IMR-90 (cell line): ENCODE measurements around the gene MALRD1. TPM values are rescaled to one million over a fixed set of nuclear protein-coding genes. Genes with fewer than 3 reads are reported as not detected.

Experiments
- ATAC-seq: fragments of 200-7000 bp; cut with Tn5 transposase; 2 replicates; pipeline ENCODE4 v1.9.1; 2020; ENCODE audit warnings: low read depth, mild to moderate bottlenecking, moderate library complexity
- BruUV-seq: library from RNA; stranded (reverse); fragments of 400-500 nt; replicated peaks from 2 replicates; lab custom pipeline; 2021; lab: Mats Ljungman, UMichigan
- CTCF ChIA-PET: fragments of 300-600 bp; formaldehyde crosslinking; extraction: SDS; loops from one replicate; lab custom pipeline; 2021; ENCODE audit warnings: antibody characterized with exemption; lab: Yijun Ruan, JAX
- POLR2A ChIA-PET: fragments of 300-600 bp; sonication (Branson Sonifier 250); formaldehyde crosslinking; loops from one replicate; lab custom pipeline; 2022; ENCODE audit warnings: antibody characterized with exemption; ENCODE audit not compliant: unreplicated experiment; lab: Charles Lee
- DNase-seq: peaks from one replicate; pipeline ENCODE4 v3.0.0; 2013
- H2AFZ ChIP-seq: replicated peaks from 2 replicates; pipeline ENCODE3; 2013; ENCODE audit warnings: low read length, mild to moderate bottlenecking; ENCODE audit not compliant: poor library complexity
- H2AK5ac ChIP-seq: 2 replicates; pipeline ENCODE4 v1.6.1; 2013; ENCODE audit warnings: low read depth, low read length, inconsistent platforms
- H2AK9ac ChIP-seq: replicated peaks from 2 replicates; pipeline ENCODE3; 2013; ENCODE audit warnings: mild to moderate bottlenecking, low read depth, low read length, moderate library complexity; ENCODE audit not compliant: poor library complexity
- H2BK120ac ChIP-seq: 2 replicates; pipeline ENCODE4 v1.6.1; 2013; ENCODE audit warnings: low read depth, low read length, inconsistent platforms
- H2BK15ac ChIP-seq: 3 replicates; pipeline ENCODE4 v1.6.1; 2013; ENCODE audit warnings: low read depth, low read length, inconsistent platforms
- H2BK20ac ChIP-seq: 2 replicates; pipeline ENCODE4 v1.6.1; 2013; ENCODE audit warnings: low read depth, mild to moderate bottlenecking, inconsistent platforms, low read length, moderate library complexity
- H2BK5ac ChIP-seq: 2 replicates; pipeline ENCODE4 v1.6.1; 2013; ENCODE audit warnings: mild to moderate bottlenecking, low read depth, low read length, inconsistent platforms; ENCODE audit not compliant: poor library complexity, severe bottlenecking
- H3K14ac ChIP-seq: replicated peaks from 2 replicates; pipeline ENCODE4 v1.6.1; 2013; ENCODE audit warnings: low read depth, low read length, inconsistent platforms
- H3K18ac ChIP-seq: 2 replicates; pipeline ENCODE4 v1.6.1; 2013; ENCODE audit warnings: low read depth, low read length, control low read depth
- H3K23ac ChIP-seq: 2 replicates; pipeline ENCODE4 v1.6.1; 2013; ENCODE audit warnings: low read depth, low read length, inconsistent platforms
- H3K27ac ChIP-seq: 2 replicates; pipeline ENCODE4 v1.5.1; 2013; ENCODE audit warnings: mild to moderate bottlenecking, control low read depth, low read length; ENCODE audit not compliant: insufficient read depth
- H3K27me3 ChIP-seq: 2 replicates; pipeline ENCODE4 v1.6.1; 2013; ENCODE audit warnings: low read length; ENCODE audit not compliant: control insufficient read depth, insufficient read depth
- H3K36me3 ChIP-seq: 2 replicates; pipeline ENCODE4 v1.6.1; 2013; ENCODE audit warnings: low read length, mixed read lengths; ENCODE audit not compliant: control insufficient read depth, insufficient read depth
- H3K4ac ChIP-seq: 2 replicates; pipeline ENCODE4 v1.6.1; 2013; ENCODE audit warnings: low read depth, low read length, inconsistent platforms
- H3K4me1 ChIP-seq: 2 replicates; pipeline ENCODE4 v1.6.1; 2013; ENCODE audit warnings: low read length, mixed read lengths; ENCODE audit not compliant: control insufficient read depth, insufficient read depth
- H3K4me2 ChIP-seq: 2 replicates; pipeline ENCODE4 v1.6.1; 2013; ENCODE audit warnings: low read depth, mild to moderate bottlenecking, control low read depth, low read length, moderate library complexity
- H3K4me3 ChIP-seq: 2 replicates; pipeline ENCODE4 v1.5.1; 2013; ENCODE audit warnings: low read depth, mild to moderate bottlenecking, control low read depth, low read length, moderate library complexity; ENCODE audit not compliant: insufficient read depth
- H3K56ac ChIP-seq: 2 replicates; pipeline ENCODE4 v1.6.1; 2013; ENCODE audit warnings: low read length, inconsistent platforms; ENCODE audit not compliant: insufficient read depth; ENCODE audit errors: extremely low read depth
- H3K79me1 ChIP-seq, 2 experiments: 2 replicates each; pipeline ENCODE4 v1.6.1; 2013; ENCODE audit warnings: low read length in 2 of 2, inconsistent platforms in 1 of 2, low read depth in 1 of 2
- H3K9ac ChIP-seq: 2 replicates; pipeline ENCODE4 v1.6.1; 2013; ENCODE audit warnings: low read depth, low read length, control low read depth
- H3K9me1 ChIP-seq: 2 replicates; pipeline ENCODE4 v1.6.1; 2013; ENCODE audit warnings: low read length, inconsistent platforms; ENCODE audit not compliant: insufficient read depth
- H3K9me3 ChIP-seq: 2 replicates; pipeline ENCODE4 v1.6.1; 2013; ENCODE audit warnings: low read length; ENCODE audit not compliant: control insufficient read depth, insufficient read depth
- H4K20me1 ChIP-seq: 2 replicates; pipeline ENCODE4 v1.6.1; 2013; ENCODE audit warnings: low read length, inconsistent platforms; ENCODE audit not compliant: insufficient read depth
- H4K5ac ChIP-seq: 2 replicates; pipeline ENCODE4 v1.6.1; 2013; ENCODE audit warnings: mild to moderate bottlenecking, low read depth, low read length, control low read depth
- H4K8ac ChIP-seq, 2 experiments: 2 replicates each; pipeline ENCODE4 v1.6.1; 2013; ENCODE audit warnings: low read depth in 2 of 2, low read length in 2 of 2, control low read depth in 1 of 2, inconsistent platforms in 1 of 2
- H4K91ac ChIP-seq: 2 replicates; pipeline ENCODE4 v1.6.1; 2013; ENCODE audit warnings: low read depth, low read length, inconsistent platforms; ENCODE audit not compliant: insufficient read depth
- BHLHE40 ChIP-seq: fragments of 150-350 bp; IDR thresholded peaks from 2 replicates; pipeline ENCODE4 v1.6.1; 2016; ENCODE audit warnings: mild to moderate bottlenecking, low read depth, low read length
- CEBPB ChIP-seq: IDR thresholded peaks from 2 replicates; pipeline ENCODE4 v1.6.1; 2012; ENCODE audit warnings: low read depth, low read length, improper control_type of control experiment
- CHD1 ChIP-seq: IDR thresholded peaks from 2 replicates; pipeline ENCODE4 v1.6.1; 2012; ENCODE audit warnings: low read depth, low read length, improper control_type of control experiment
- ELK1 ChIP-seq: fragments of 150-350 bp; IDR thresholded peaks from 2 replicates; pipeline ENCODE4 v1.6.1; 2016; ENCODE audit warnings: low read depth, mild to moderate bottlenecking, low read length, moderate library complexity, borderline replicate concordance
- FOS ChIP-seq: fragments of 150-350 bp; IDR thresholded peaks from 2 replicates; pipeline ENCODE4 v1.6.1; 2016; ENCODE audit warnings: low read depth, low read length
- MAFK ChIP-seq: IDR thresholded peaks from 2 replicates; pipeline ENCODE4 v1.6.1; 2012; ENCODE audit warnings: low read depth, low read length, improper control_type of control experiment
- MAZ ChIP-seq: IDR thresholded peaks from 2 replicates; pipeline ENCODE4 v1.6.1; 2012; ENCODE audit warnings: low read depth, mild to moderate bottlenecking, low read length, improper control_type of control experiment, moderate library complexity, borderline replicate concordance
- MXI1 ChIP-seq: IDR thresholded peaks from 2 replicates; pipeline ENCODE4 v1.6.1; 2012; ENCODE audit warnings: low read depth, mild to moderate bottlenecking, low read length, moderate library complexity, borderline replicate concordance
- NFE2L2 ChIP-seq: fragments of 150-350 bp; IDR thresholded peaks from 2 replicates; pipeline ENCODE4 v1.6.1; 2016; ENCODE audit warnings: low read depth, mild to moderate bottlenecking, low read length
- POLR2A ChIP-seq: IDR thresholded peaks from 2 replicates; pipeline ENCODE4 v1.6.1; 2012; ENCODE audit warnings: mild to moderate bottlenecking, low read depth, low read length
- RAD21 ChIP-seq: IDR thresholded peaks from 2 replicates; pipeline ENCODE4 v1.6.1; 2012; ENCODE audit warnings: low read length, improper control_type of control experiment
- RCOR1 ChIP-seq: IDR thresholded peaks from 2 replicates; pipeline ENCODE4 v1.6.1; 2012; ENCODE audit warnings: mild to moderate bottlenecking, low read length, improper control_type of control experiment; ENCODE audit not compliant: insufficient replicate concordance
- RFX5 ChIP-seq: IDR thresholded peaks from 2 replicates; pipeline ENCODE4 v1.8.0; 2012; ENCODE audit warnings: low read depth, mild to moderate bottlenecking, low read length, moderate library complexity
- SMC3 ChIP-seq: fragments of 150-350 bp; IDR thresholded peaks from 2 replicates; pipeline ENCODE4 v1.6.1; 2016; ENCODE audit warnings: low read depth, mild to moderate bottlenecking, antibody characterized with exemption, low read length, moderate library complexity
- USF2 ChIP-seq: fragments of 150-350 bp; IDR thresholded peaks from 2 replicates; pipeline ENCODE4 v1.6.1; 2017; ENCODE audit warnings: mild to moderate bottlenecking, antibody characterized with exemption, low read length, low read depth
- WGBS, 2 experiments: methylation state at CpG; one replicate each; pipeline versions ENCODE4 v1.1.5 to v1.1.7; 2013; ENCODE audit warnings: missing lambda C conversion rate in 2 of 2; ENCODE audit not compliant: insufficient read length in 1 of 2; ENCODE audit errors: extremely low coverage in 2 of 2; 5-methylcytosine and 5-hydroxymethylcytosine counted together
- dilution Hi-C: fragments of 300-500 bp; cut with HindIII; formaldehyde crosslinking; loops from one replicate; pipeline ENCODE4 v1.14.3; 2018; ENCODE audit warnings: low sequenced_read_pairs; ENCODE audit not compliant: unreplicated experiment
- in situ Hi-C: fragments of 300-500 bp; cut with MboI; formaldehyde crosslinking; loops from 3 replicates; pipeline ENCODE4 v1.14.3; 2019; ENCODE audit warnings: low sequenced_read_pairs, inconsistent platforms, mixed read lengths
- intact Hi-C: fragments of 100-400 bp; cut with micrococcal nuclease; formaldehyde crosslinking; loops from 2 replicates; pipeline ENCODE4 v1.10.0; 2022
- polyA plus RNA-seq, 3 experiments: library from polyadenylated mRNA; depleted of rRNA; stranded (reverse); fragments of >200 nt; gene quantifications; 2 replicates each; pipeline ENCODE4 v1.2.3, GENCODE V29; 2012; ENCODE audit warnings: low replicate concordance in 1 of 3
- total RNA-seq: library from RNA; depleted of rRNA; stranded (reverse); fragments of >200 nt; gene quantifications from 2 replicates; pipeline ENCODE4 v1.2.3, GENCODE V29; 2012
- TF ChIP-seq, protein P1 (sequence below): conservative IDR thresholded peaks from 2 replicates; pipeline ENCODE4 v1.5.1; 2012; ENCODE audit warnings: mild to moderate bottlenecking, low read depth, low read length, improper control_type of control experiment

The MALRD1 gene
- total and polyA plus RNA-seq, 2 of the 4 experiments (the other 2 are of a cell fraction): 0.34 to 1.1 TPM

DNA sequence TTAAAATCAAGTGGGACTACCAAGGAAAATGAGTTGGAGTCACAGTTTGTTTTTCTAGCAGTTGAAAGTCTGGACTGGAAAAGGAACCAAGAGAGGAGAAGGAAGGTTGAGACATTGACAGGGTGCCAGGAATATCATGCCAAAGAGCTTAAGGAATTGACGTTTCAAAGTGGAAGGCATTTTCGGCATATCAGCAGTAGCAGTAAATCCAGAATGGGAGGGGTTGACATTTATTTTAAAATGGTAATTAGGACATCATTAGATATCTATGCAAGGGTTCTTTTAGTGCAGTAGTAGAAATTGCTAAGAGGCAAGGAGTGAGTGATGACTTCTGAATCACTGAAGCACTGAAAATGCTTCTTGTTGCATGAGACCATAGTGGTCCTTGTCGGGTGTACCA lies 431.8 kb downstream of the MALRD1 start:
- Histone ChIP-seq H3K14ac (no peak overlapping the region), H4K91ac (no peak overlapping the region), H2BK120ac (no peak overlapping the region), H3K79me1 (no peaks in the 10 kb centered on the region), H3K9me1 (no peaks in the 10 kb centered on the region), H3K18ac (no peak overlapping the region), H2BK5ac (no peak overlapping the region), H3K27me3 (no peaks in the 10 kb centered on the region), H3K4me2 (no peak overlapping the region), H3K27ac (no peak overlapping the region), H4K8ac (no peak overlapping the region), H3K56ac (no peak overlapping the region), H3K9me3 (no peaks in the 10 kb centered on the region), H3K23ac (no peak overlapping the region), H2BK20ac (no peak overlapping the region), H3K36me3 (no peaks in the 10 kb centered on the region), H4K5ac (no peak overlapping the region), H4K20me1 (no peaks in the 10 kb centered on the region), H3K9ac (no peak overlapping the region), H3K4me1 (no peaks in the 10 kb centered on the region), H2AK5ac (no peak overlapping the region), H2AK9ac (no peak overlapping the region), H2AFZ (no peak overlapping the region), H3K4me3 (no peak overlapping the region), H3K4ac (no peak overlapping the region), H2BK15ac (no peak overlapping the region)
- intact Hi-C loops: no loop called here
- in situ Hi-C loops: no loop called here
- BruUV-seq: no TSS peak
- ATAC-seq: no peak
- WGBS, 2 experiments: 40% methylated on average over 1 of the region's 3 CpGs; no CpG with 5 or more reads in 1 of the 2 experiments
- ChIA-PET POLR2A (no interaction called here), CTCF (no interaction called here)
- TF ChIP-seq MAFK: no peak
- no peak for TF ChIP-seq BHLHE40
- TF ChIP-seq RAD21: no peak
- TF ChIP-seq RCOR1: no peak
- no peak for TF ChIP-seq FOS
- TF ChIP-seq MXI1: no peak
- TF ChIP-seq SMC3: no peak
- TF ChIP-seq CHD1: no peak
- no peak for TF ChIP-seq CEBPB
- no peak for TF ChIP-seq MAZ
- TF ChIP-seq, protein P1, sequence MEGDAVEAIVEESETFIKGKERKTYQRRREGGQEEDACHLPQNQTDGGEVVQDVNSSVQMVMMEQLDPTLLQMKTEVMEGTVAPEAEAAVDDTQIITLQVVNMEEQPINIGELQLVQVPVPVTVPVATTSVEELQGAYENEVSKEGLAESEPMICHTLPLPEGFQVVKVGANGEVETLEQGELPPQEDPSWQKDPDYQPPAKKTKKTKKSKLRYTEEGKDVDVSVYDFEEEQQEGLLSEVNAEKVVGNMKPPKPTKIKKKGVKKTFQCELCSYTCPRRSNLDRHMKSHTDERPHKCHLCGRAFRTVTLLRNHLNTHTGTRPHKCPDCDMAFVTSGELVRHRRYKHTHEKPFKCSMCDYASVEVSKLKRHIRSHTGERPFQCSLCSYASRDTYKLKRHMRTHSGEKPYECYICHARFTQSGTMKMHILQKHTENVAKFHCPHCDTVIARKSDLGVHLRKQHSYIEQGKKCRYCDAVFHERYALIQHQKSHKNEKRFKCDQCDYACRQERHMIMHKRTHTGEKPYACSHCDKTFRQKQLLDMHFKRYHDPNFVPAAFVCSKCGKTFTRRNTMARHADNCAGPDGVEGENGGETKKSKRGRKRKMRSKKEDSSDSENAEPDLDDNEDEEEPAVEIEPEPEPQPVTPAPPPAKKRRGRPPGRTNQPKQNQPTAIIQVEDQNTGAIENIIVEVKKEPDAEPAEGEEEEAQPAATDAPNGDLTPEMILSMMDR: no peak
- no peak for TF ChIP-seq RFX5
- TF ChIP-seq POLR2A: no peak
- no peak for TF ChIP-seq NFE2L2
- TF ChIP-seq ELK1: no peak
- no peak for TF ChIP-seq USF2
- peak; percentile 6 for DNase-seq
- dilution Hi-C loops: no loop called here
